Body of pancreas (tissue), 4 donors: ENCODE data around the gene LZTS3. TPM values are rescaled to one million over a fixed set of nuclear protein-coding genes. Genes with fewer than 3 reads are reported as not detected.

ENCODE experiments used
- ATAC-seq: fragments of 150-250 bp; one replicate; pipeline ENCODE4 v1.9.1; 2016
- DNase-seq, 4 donors: peaks; one replicate each; pipeline ENCODE4 v3.0.0-alpha.2; 2019
- H3K27ac ChIP-seq, 4 donors: fragments of 200-600 bp; sonication (generic); 1 replicate in 3 of 4; 2 replicates in 1 of 4; pipeline versions ENCODE4 v1.5.1 to v1.6.1; 2016 to 2019; ENCODE audit warnings: mild to moderate bottlenecking in 1 of 4, mixed read lengths in 1 of 4, moderate library complexity in 1 of 4
- H3K27me3 ChIP-seq, 2 donors: fragments of 200-600 bp; sonication (generic); one replicate each; pipeline ENCODE4 v1.6.0; 2016; ENCODE audit warnings: mild to moderate bottlenecking in 1 of 2
- H3K36me3 ChIP-seq, 2 donors: fragments of 200-600 bp; sonication (generic); replicated peaks in 1 of 2; 2 replicates each; pipeline ENCODE4 v1.5.1; 2016; ENCODE audit warnings: low read depth in 2 of 2; ENCODE audit not compliant: insufficient read depth in 1 of 2
- H3K4me1 ChIP-seq: fragments of 200-600 bp; sonication (generic); one replicate; pipeline ENCODE4 v1.6.0; 2016
- H3K4me3 ChIP-seq, 2 donors: fragments of 200-600 bp; sonication (generic); 1 replicate in 1 of 2; 2 replicates in 1 of 2; pipeline ENCODE4 v1.5.1; 2016 to 2019
- H3K9me3 ChIP-seq, 3 donors: fragments of 200-600 bp; sonication (generic); 1 replicate in 2 of 3; 2 replicates in 1 of 3; pipeline ENCODE4 v1.5.1; 2016
- CTCF ChIP-seq, 7 experiments: fragments of 450-650 bp in 4 of 7; fragments of 200-600 bp in 3 of 7; sonication (generic) in 3 of 7; IDR thresholded peaks; one replicate each; pipeline ENCODE4 v1.5.1; 2016 to 2019; ENCODE audit warnings: antibody characterized with exemption in 7 of 7
- POLR2A ChIP-seq, 3 donors: fragments of 450-650 bp; IDR thresholded peaks; one replicate each; pipeline ENCODE4 v1.6.1; 2016; ENCODE audit warnings: antibody characterized with exemption in 3 of 3, mild to moderate bottlenecking in 2 of 3
- WGBS, 2 donors: methylation state at CpG; one replicate each; pipeline ENCODE4 v1.1.5; 2017; 5-methylcytosine and 5-hydroxymethylcytosine counted together
- intact Hi-C: fragments of 100-400 bp; cut with DNase I; formaldehyde crosslinking; loops from one replicate; pipeline ENCODE4 v1.15.1; 2023
- total RNA-seq, 2 donors: library from RNA; depleted of rRNA; stranded (reverse); fragments of >200 nt; gene quantifications; one replicate each; pipeline ENCODE4 v1.1.0, GENCODE V29; 2016

Gene LZTS3
- total RNA-seq, 2 donors from 2014 or later: 38.4 to 72.2 TPM

DNA sequence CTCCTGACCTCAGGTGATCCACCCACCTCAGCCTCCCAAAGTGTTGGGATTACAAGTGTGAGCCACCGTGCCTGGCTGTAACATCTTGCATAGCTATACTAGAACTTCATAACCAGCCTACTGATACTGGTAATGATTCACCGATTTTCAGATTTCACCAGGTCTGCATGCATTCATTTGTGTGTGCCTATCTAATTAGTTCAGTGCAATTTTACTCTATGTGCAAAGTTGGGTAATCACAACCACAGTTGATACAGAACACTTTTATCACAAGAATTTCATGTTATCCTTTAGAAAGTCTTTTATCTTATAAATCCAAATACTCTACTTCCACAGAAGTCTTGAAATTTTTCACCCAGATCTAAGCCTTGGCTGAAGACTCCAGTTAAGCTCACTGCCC, 35.9 kb downstream of the LZTS3 start:
- ATAC-seq (no peak), DNase-seq (no peak)
- no peaks in the 10 kb centered on the region for H3K27me3 ChIP-seq
- TF ChIP-seq CTCF (IDR thresholded peaks at IDR 0.05): no peak
- no peak for TF ChIP-seq POLR2A (IDR thresholded peaks at IDR 0.05)
- H3K9me3 ChIP-seq: no peaks in the 10 kb centered on the region
- 92 to 100% methylated on average over 2 of the region's 2 CpGs for WGBS, 2 donors
- no peak overlapping the region for H3K4me3 ChIP-seq
- no peaks in the 10 kb centered on the region for H3K36me3 ChIP-seq
- H3K4me1 ChIP-seq: no peaks in the 10 kb centered on the region
- no peak overlapping the region for H3K27ac ChIP-seq
- intact Hi-C loops: no loop called here

DNA sequence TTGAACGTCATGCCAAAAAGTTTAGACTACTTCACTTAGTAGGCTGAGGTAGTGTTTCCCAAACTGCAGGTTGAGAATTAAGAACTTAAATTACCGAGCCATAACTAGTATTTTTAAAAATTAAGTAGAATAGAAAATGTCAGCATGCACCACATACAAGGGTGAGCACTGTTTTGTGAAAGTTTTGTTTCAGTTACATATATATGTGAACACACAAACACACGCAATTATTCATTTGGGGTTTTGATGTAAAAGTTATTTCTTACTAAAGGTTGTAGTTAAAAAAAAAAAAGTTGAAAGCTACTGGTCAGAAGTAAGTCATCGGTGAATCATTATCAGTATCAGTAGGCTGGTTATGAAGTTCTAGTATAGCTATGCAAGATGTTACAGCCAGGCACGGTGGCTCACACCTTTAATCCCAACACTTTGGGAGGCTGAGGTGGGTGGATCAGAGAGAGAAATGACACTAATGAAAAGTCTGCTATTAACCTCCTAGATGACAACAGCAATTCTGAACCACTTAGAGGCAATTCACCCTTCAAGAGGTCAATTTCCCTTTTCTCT, 37.8 kb downstream of the LZTS3 start:
- Histone ChIP-seq H3K9me3 (no peaks in the 10 kb centered on the region), H3K4me3 (no peak overlapping the region), H3K27ac (no peak overlapping the region), H3K36me3 (no peaks in the 10 kb centered on the region), H3K27me3 (no peaks in the 10 kb centered on the region), H3K4me1 (no peaks in the 10 kb centered on the region)
- WGBS, 2 donors: 84 to 87% methylated on average over 5 of the region's 5 CpGs
- intact Hi-C loops: no loop called here
- DNase-seq (no peak), ATAC-seq (no peak)
- no peak for TF ChIP-seq POLR2A (IDR thresholded peaks at IDR 0.05)
- TF ChIP-seq CTCF (IDR thresholded peaks at IDR 0.05): no peak

DNA sequence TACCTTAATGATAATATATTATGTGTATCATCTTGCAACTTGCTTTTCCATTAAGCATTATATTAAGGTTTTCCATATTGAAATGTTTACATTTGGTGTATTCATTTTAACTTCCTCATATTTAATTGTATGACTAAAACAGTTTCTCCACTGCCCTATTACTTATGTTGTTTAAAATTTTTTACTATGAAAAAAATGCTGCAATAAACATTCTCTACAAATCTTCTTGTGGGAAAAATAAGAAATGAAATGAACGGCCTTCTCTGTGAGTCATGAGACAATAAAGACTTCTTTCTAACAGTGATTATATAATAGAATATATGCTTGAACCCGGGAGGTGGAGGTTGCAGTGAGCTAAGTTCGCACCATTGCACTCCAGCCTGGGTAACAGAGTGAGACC, 39.2 kb downstream of the LZTS3 start:
- no peak for DNase-seq
- H3K4me3 ChIP-seq: no peak overlapping the region
- no peaks in the 10 kb centered on the region for H3K4me1 ChIP-seq
- 90% methylated on average over 3 of the region's 3 CpGs for WGBS, 2 donors
- no peak overlapping the region for H3K27ac ChIP-seq
- intact Hi-C loops: no loop called here
- no peak for TF ChIP-seq POLR2A (IDR thresholded peaks at IDR 0.05)
- no peak for TF ChIP-seq CTCF (IDR thresholded peaks at IDR 0.05)
- H3K9me3 ChIP-seq: no peaks in the 10 kb centered on the region
- ATAC-seq: no peak
- no peaks in the 10 kb centered on the region for H3K27me3 ChIP-seq
- H3K36me3 ChIP-seq: no peaks in the 10 kb centered on the region

DNA sequence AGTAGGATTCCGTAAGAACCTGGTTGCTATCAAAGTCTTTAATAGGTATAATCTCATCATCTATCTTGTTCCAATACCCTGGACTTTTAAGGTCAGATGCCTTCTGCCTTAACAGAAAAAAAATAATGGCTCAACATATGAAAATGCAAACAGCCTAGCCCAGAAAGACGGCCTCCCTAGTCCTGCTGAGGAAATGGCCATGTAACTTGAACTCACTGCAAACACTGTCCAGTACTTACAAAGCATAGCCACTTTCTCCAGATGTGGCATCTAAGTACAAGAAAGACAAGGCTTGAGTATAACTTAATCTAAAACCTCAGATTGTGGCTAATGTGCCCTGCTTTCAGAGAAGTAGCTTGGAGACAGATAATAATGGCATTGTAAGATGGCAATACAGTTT, 40.2 kb downstream of the LZTS3 start:
- Histone ChIP-seq H3K27me3 (no peaks in the 10 kb centered on the region), H3K4me1 (no peaks in the 10 kb centered on the region), H3K36me3 (no peaks in the 10 kb centered on the region), H3K9me3 (no peaks in the 10 kb centered on the region), H3K27ac (no peak overlapping the region), H3K4me3 (no peak overlapping the region)
- intact Hi-C loops: no loop called here
- DNase-seq (no peak), ATAC-seq (no peak)
- no peak for TF ChIP-seq POLR2A (IDR thresholded peaks at IDR 0.05)
- no peak for TF ChIP-seq CTCF (IDR thresholded peaks at IDR 0.05)
- WGBS, 2 donors: 73 to 79% methylated on average over 2 of the region's 2 CpGs

DNA sequence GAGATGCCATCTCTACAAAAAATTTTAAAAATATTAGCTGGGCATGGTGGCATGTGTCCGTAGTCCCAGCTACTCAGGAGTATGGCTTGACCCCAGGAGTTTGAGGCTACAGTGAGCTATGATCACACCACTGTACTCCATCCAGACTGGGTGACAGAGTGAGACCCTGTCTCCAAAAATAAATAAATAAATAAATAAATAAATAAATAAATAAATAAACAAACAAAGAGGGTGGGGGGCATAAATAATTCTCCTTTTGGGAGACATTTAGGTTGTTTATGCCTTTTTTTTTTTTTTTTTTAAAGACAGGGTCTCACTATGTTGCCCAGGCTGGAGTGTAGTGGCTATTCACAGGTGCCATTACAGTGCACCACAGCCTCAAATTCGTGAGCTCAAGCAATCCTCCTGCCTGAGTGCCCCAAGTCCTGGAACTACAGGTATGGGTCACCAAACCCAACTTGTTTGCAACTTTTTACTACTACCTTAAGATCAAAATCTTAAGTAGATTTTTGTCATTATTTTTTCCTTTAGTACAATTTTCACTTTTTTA, 43.2 kb downstream of the LZTS3 start:
- Histone ChIP-seq H3K27ac (no peak overlapping the region), H3K4me1 (no peaks in the 10 kb centered on the region), H3K27me3 (no peaks in the 10 kb centered on the region), H3K9me3 (no peaks in the 10 kb centered on the region), H3K36me3 (no peaks in the 10 kb centered on the region), H3K4me3 (no peak overlapping the region)
- intact Hi-C loops: no loop called here
- DNase-seq (no peak), ATAC-seq (no peak)
- no peak for TF ChIP-seq CTCF (IDR thresholded peaks at IDR 0.05)
- TF ChIP-seq POLR2A (IDR thresholded peaks at IDR 0.05): no peak
- 86 to 88% methylated on average over 2 of the region's 2 CpGs for WGBS, 2 donors
